SK-N-SH treated with all-trans-retinoic acid at 6 μM for 48 hours (cell line): ENCODE measurements around the gene S100Z.

Experiments
- ARNTL ChIP-seq: fragments of 450-650 bp; formaldehyde crosslinking; IDR thresholded peaks from 2 replicates; pipeline ENCODE4 v1.5.0; 2020; ENCODE audit warnings: low read depth, mild to moderate bottlenecking, moderate library complexity, borderline replicate concordance
- BACH2 ChIP-seq: fragments of 250-450 bp; sonication (Bioruptor Pico); IDR thresholded peaks from 2 replicates; pipeline ENCODE4 v1.9.0; 2021; ENCODE audit warnings: mild to moderate bottlenecking, borderline replicate concordance
- CSRNP3 ChIP-seq: fragments of 250-450 bp; sonication (Bioruptor Pico); IDR thresholded peaks from 2 replicates; pipeline ENCODE4 v1.5.1; 2021; ENCODE audit warnings: mild to moderate bottlenecking, moderate library complexity
- GLIS3 ChIP-seq: fragments of 250-450 bp; sonication (Bioruptor Pico); IDR thresholded peaks from 2 replicates; pipeline ENCODE4 v1.5.0; 2020; ENCODE audit warnings: mild to moderate bottlenecking, moderate library complexity
- PATZ1 ChIP-seq: fragments of 250-450 bp; sonication (Bioruptor Pico); IDR thresholded peaks from 2 replicates; pipeline ENCODE4 v1.8.0; 2020; ENCODE audit warnings: mild to moderate bottlenecking, moderate library complexity, borderline replicate concordance
- PPARA ChIP-seq: fragments of 250-450 bp; sonication (Bioruptor Pico); IDR thresholded peaks from 2 replicates; pipeline ENCODE4 v1.5.0; 2020; ENCODE audit warnings: mild to moderate bottlenecking, borderline replicate concordance
- SNAI2 ChIP-seq: fragments of 250-450 bp; sonication (Bioruptor Pico); IDR thresholded peaks from 2 replicates; pipeline ENCODE4 v1.5.0; 2020; ENCODE audit warnings: mild to moderate bottlenecking, moderate library complexity
- TCF4 ChIP-seq: fragments of 250-450 bp; sonication (Bioruptor Pico); IDR thresholded peaks from 2 replicates; pipeline ENCODE4 v1.8.0; 2021; ENCODE audit warnings: mild to moderate bottlenecking, moderate library complexity, borderline replicate concordance
- TSHZ2 ChIP-seq: fragments of 250-450 bp; sonication (Bioruptor Pico); IDR thresholded peaks from 2 replicates; pipeline ENCODE4 v1.5.0; 2020; ENCODE audit warnings: mild to moderate bottlenecking, moderate library complexity
- ZC3H10 ChIP-seq: fragments of 250-450 bp; sonication (Bioruptor Pico); IDR thresholded peaks from 2 replicates; pipeline ENCODE4 v1.5.1; 2021; ENCODE audit warnings: mild to moderate bottlenecking, moderate library complexity
- ZFP3 ChIP-seq: fragments of 250-450 bp; sonication (Bioruptor Pico); IDR thresholded peaks from 2 replicates; pipeline ENCODE4 v1.5.0; 2020; ENCODE audit warnings: mild to moderate bottlenecking, moderate library complexity
- ZFP30 ChIP-seq: fragments of 450-650 bp; formaldehyde crosslinking; IDR thresholded peaks from 2 replicates; pipeline ENCODE4 v1.5.0; 2022; ENCODE audit warnings: mild to moderate bottlenecking, moderate library complexity
- ZNF565 ChIP-seq: fragments of 450-650 bp; formaldehyde crosslinking; conservative IDR thresholded peaks from 2 replicates; pipeline ENCODE4 v1.5.0; 2020; ENCODE audit warnings: low read depth, mild to moderate bottlenecking, moderate library complexity
- ZNF70 ChIP-seq: fragments of 450-650 bp; formaldehyde crosslinking; IDR thresholded peaks from 2 replicates; pipeline ENCODE4 v1.5.0; 2020; ENCODE audit warnings: mild to moderate bottlenecking, moderate library complexity

GRCh38 chr5:76841361-76841760 lies 8.5 kb upstream of the S100Z start:
- TF ChIP-seq SNAI2 (no peak), ZNF70 (no peak), TCF4 (CRISPR knock-in tag) (no peak), ZNF565 (no peak), ARNTL (CRISPR knock-in tag) (no peak), GLIS3 (CRISPR knock-in tag) (no peak), TSHZ2 (CRISPR knock-in tag) (no peak), PATZ1 (no peak), BACH2 (CRISPR knock-in tag) (no peak), CSRNP3 (CRISPR knock-in tag) (no peak), ZFP30 (no peak), ZC3H10 (CRISPR knock-in tag) (no peak), ZFP3 (no peak), PPARA (no peak)
